Endothelial cell (in vitro differentiated cells): ENCODE results near the gene UBXN2A. TPM values are rescaled to one million over a fixed set of nuclear protein-coding genes. Genes with fewer than 3 reads are reported as not detected.

Source experiments
- DNase-seq: peaks from one replicate; pipeline ENCODE4 v3.0.0; 2021; ENCODE audit warnings: low spot score
- H3K27ac Mint-ChIP-seq: one replicate; pipeline ENCODE4 v1.8.0; 2021; ENCODE audit warnings: mixed read lengths, inconsistent platforms; ENCODE audit not compliant: unreplicated experiment
- H3K27me3 Mint-ChIP-seq: one replicate; pipeline ENCODE4 v1.8.0; 2021; ENCODE audit warnings: mild to moderate bottlenecking, moderate library complexity, mixed read lengths, inconsistent platforms; ENCODE audit not compliant: unreplicated experiment
- H3K36me3 Mint-ChIP-seq: one replicate; pipeline ENCODE4 v1.8.0; 2021; ENCODE audit warnings: mild to moderate bottlenecking, low read depth, mixed read lengths, inconsistent platforms; ENCODE audit not compliant: unreplicated experiment
- H3K4me1 Mint-ChIP-seq: one replicate; pipeline ENCODE4 v1.8.0; 2021; ENCODE audit warnings: mild to moderate bottlenecking, mixed read lengths, inconsistent platforms; ENCODE audit not compliant: unreplicated experiment
- H3K4me3 Mint-ChIP-seq: one replicate; pipeline ENCODE4 v1.8.0; 2021; ENCODE audit warnings: mild to moderate bottlenecking, mixed read lengths, inconsistent platforms; ENCODE audit not compliant: unreplicated experiment
- H3K9me3 Mint-ChIP-seq: one replicate; pipeline ENCODE4 v1.8.0; 2021; ENCODE audit warnings: mixed read lengths, inconsistent platforms; ENCODE audit not compliant: unreplicated experiment
- CTCF ChIP-seq: fragments of 200-600 bp; sonication (generic); IDR thresholded peaks from one replicate; pipeline ENCODE4 v1.5.0; 2021; ENCODE audit warnings: antibody characterized with exemption; ENCODE audit not compliant: unreplicated experiment
- total RNA-seq: library from RNA; stranded (reverse); fragmentation: NEBNext Ultra II Directional; extraction: Animal tissue kit (Norgen Biotek cat#: 25700); gene quantifications from one replicate; pipeline ENCODE4 v1.2.1, GENCODE V29; 2021; ENCODE audit not compliant: unreplicated experiment

Gene UBXN2A
- total RNA-seq, 1 donor from 2014 or later: 14.9 TPM

DNA sequence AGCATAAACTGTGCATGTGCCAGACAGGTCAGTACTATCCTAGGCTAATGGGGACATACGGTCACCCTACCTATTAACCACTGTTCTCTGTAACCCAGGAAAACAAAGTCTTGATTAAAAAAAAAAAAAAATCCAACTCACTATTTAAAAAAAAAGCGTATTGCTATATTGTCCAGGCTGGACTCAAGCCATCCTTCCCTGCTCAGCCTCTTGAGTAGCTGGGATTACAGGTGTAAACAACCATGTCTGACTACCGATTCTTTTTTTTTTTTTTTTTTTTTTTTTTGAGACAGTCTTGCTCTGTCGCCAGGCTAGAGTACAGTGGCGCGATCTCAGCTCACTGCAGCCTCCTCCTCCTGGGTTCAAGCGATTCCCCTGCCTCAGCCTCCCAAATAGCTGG, 24.9 kb upstream of the UBXN2A start:
- H3K4me3 Mint-ChIP-seq: no peak overlapping the region
- H3K36me3 Mint-ChIP-seq: no peaks in the 10 kb centered on the region
- no peak for DNase-seq
- no peak overlapping the region for H3K27ac Mint-ChIP-seq
- H3K9me3 Mint-ChIP-seq: no peaks in the 10 kb centered on the region
- peaks cover 2% of the 10 kb centered on the region for H3K27me3 Mint-ChIP-seq
- TF ChIP-seq CTCF: no peak
- H3K4me1 Mint-ChIP-seq: peaks cover 6% of the 10 kb centered on the region

- Mint-ChIP-seq H3K27me3 (peaks cover 2% of the 10 kb centered on the region), H3K4me1 (peaks cover 6% of the 10 kb centered on the region), H3K4me3 (no peak overlapping the region), H3K27ac (peak overlapping the region; percentile 50), H3K9me3 (no peaks in the 10 kb centered on the region), H3K36me3 (no peaks in the 10 kb centered on the region)
- no peak for DNase-seq
- TF ChIP-seq CTCF: no peak
Measured at GRCh38 chr2:23916727-23917405, 23.4 kb upstream of the UBXN2A start.

GRCh38 chr2:23918837-23919489, 21.3 kb upstream of the UBXN2A start:
- H3K27me3 Mint-ChIP-seq: peaks cover 2% of the 10 kb centered on the region
- H3K9me3 Mint-ChIP-seq: no peaks in the 10 kb centered on the region
- no peaks in the 10 kb centered on the region for H3K36me3 Mint-ChIP-seq
- TF ChIP-seq CTCF: no peak
- no peak overlapping the region for H3K4me3 Mint-ChIP-seq
- H3K4me1 Mint-ChIP-seq: peaks cover 10% of the 10 kb centered on the region
- DNase-seq: no peak
- no peak overlapping the region for H3K27ac Mint-ChIP-seq

DNA sequence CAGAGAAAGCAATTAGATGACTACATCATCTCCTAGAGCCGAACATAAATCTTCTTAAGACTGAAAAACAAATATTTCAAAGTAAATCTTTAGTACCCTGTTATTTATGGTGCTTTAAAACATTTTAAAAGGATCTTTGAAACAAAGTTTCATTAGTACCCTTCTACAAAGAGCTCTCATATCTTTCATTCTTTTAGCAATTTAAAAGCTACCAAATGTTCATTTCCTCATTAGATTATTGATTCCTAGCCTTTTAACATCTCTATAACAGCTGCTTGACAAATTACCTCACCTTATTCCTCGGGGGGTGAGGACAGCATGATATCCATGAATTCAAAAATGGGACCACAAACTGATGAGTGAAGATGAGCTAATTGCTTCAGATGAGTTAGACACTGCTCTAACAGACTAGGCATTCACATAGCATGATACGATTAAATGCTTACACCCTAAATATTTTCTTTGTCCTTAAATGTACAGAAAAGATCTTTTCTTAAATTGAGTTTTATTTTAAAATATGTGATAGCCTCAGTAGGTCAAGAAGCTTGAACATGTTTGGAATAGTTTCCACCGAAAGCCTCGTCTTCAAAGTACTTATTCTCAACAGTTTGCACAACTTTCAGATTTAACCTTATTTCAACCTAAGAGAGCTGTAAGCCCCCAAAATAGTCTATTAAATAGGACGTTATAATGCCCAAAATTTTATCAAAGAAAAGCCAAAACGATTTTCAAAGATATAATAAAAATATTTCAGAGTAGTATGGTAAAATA, 15.5 kb upstream of the UBXN2A start:
- Mint-ChIP-seq H3K27ac (no peak overlapping the region), H3K36me3 (no peaks in the 10 kb centered on the region), H3K4me1 (peaks cover 24% of the 10 kb centered on the region), H3K27me3 (peaks cover 10% of the 10 kb centered on the region), H3K4me3 (peak overlapping the region; percentile 99), H3K9me3 (no peaks in the 10 kb centered on the region)
- DNase-seq: no peak
- TF ChIP-seq CTCF: no peak
